HG03045 (cell line): Measurements from ENCODE around the gene SCLY.
"Not testable (repeated sequence)": the region's sequence is repeated elsewhere in the genome, so short reads cannot be mapped to it uniquely, and the experiment has no call there.

Source experiments
- ATAC-seq: cut with Tn5 transposase; IDR thresholded peaks from one replicate; pipeline ENCODE4 v1.9.1; 2021; ENCODE audit warnings: mild to moderate bottlenecking, moderate library complexity; ENCODE audit not compliant: unreplicated experiment

SCLY gene

DNA sequence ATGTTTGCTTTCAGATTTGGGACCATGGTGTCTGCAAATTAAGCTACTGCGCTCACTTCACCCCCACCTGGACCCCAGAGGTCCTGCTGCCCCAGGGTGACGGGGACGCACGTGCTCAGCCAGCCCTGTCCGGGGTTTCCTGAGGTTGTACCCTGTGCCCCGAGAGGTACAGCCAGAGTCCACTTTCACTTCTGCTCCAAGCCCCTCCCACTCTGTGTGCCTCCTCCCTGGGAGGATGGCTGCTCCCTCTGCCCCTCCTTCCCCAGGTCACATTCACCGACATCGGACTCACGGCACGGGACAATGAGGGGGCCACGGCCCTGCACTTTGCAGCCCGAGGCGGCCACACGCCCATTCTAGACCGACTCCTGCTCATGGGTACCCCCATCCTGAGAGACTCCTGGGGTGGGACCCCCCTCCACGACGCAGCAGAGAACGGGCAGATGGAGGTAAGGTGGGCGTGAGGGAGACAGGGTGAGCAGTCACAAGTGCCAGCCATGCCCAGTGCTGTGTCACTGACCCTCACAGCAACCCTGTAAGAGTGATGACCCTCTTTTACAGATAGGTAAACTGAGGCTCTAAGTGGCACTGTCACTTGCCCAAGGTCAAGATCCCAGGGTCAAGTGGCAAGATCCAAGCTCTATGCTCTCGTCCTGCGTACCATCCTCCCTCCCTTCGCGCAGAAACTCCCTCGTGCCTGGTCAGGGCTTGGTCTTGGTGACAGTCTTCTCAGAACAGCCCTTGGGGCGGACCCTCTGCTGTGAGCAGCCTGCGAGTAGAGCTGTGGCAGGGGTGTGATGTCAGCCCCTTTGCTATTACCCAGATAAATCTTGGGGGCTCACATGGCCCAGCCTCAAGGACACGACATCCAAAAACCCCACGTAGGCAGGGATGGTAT lies 47.0 kb downstream of the SCLY start:
- peak; percentile 78 for ATAC-seq

DNA sequence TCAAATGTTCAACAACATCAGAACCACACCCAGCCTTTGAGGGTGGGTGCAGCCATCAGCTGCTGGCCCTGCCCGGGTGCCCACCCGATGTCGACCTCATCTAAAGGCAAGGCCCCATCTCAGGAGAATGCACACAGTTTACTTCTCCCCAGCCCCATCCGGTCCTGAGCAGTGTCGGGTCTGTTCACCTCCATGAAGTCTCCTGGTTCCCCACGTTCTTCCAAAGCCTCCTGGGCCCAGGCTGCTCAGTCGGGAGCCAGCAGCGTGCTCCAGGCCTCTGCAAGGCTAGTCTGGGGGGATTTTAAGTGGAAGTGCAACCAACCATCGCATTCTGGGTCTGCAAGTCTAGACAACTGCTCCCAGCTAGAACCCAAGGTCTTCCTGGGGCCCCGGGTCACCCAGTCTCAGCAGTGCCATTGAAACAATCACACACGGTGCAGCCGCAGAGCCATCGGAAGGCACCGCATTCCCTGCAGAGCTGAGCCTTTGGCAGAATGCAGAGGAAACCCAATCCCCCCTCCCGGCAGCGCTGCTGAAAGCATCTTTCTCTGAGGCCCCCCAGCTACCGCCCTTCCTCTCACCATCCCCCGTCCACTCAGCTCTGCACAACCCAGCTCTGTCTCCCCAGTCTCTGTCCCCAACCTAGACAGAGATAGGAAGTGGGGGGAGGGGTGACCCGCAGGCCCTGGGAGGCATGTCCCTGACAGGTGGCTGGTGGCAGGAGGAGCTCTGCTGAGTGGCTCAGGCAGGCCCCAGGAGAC lies 47.8 kb downstream of the SCLY start:
- no peak for ATAC-seq

DNA sequence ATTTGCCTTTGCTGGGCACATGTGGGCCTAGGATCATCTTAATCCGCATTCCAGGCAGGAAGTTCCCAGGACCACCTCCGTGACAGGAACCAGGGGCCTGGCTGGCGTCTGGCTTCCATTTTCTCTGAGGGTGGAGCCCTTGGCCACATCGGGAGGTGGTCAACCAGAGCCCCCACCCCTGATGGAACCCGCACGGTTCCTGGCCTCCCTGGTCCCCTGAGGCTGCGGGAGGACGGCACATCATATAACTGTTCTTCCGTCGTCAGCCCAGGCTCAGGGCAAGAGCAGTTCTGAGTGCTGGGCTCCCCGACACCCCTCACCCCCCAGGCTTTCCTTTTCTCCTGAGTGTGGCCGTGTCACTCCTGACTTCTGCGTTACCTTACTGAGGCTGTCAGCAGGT lies 52.8 kb downstream of the SCLY start:
- no peak for ATAC-seq

DNA sequence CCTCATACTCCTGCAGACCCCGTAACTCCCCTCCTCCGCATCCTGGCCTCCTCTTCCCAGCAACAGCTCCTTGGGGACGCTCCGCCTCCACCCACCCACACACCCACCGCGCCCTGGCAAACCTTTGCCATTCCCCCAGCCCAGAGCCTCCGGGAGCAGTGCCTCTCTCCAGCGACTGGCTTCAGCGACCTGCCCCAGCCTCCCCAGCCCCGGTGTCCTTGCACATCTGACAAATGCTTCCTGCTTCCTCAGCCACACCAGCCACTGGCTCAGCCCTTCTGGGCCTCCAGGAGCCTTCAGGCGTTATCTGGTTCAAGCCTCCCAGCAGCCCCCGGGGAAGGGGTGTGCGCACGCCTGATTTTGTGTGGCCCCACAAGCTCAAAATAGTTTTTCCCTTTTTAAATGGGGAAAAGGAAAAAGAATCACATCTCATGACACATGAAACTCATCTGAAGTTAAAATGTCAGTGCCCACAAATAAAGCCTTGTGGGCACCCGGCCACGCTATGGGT lies 53.6 kb downstream of the SCLY start:
- ATAC-seq = no peak

DNA sequence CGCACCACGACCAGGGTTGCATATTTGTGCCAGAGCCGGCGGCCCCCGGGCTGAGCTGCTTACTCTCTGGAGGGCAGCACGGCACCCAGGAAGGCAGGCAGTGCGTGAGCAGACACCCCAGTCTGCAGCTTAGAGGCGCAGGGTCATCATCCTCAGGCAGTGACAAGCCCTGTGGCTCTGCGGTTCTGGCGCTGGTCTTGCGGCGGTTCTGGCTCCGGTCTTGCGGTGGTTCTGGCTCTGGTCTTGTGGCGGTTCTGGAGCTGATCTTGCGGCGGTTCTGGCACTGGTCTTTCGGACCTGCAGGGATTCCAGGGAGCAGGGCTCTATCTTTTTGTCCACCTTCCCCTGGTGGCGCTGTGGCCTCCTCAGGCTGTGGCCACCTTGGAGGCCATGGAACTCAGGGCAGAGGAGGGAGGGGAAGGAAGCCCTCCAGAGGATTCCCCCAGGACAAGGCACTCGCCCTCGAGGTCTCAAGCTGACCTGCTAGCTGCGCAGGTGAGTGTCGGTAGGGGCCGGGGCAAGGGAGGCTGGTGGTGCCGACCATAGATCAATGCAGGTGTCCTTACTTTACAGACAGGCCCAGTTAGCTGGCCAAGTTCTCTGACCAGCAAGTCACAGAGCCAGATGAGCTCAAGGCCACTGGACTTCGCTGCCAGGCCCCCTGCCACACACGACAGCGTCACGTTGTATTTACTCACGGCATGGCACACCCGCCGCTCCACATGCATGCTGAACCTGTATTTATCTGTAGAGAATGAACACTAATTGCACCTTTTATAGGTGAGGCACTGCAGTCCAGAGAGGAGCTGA lies 54.3 kb downstream of the SCLY start:
- ATAC-seq = no peak

DNA sequence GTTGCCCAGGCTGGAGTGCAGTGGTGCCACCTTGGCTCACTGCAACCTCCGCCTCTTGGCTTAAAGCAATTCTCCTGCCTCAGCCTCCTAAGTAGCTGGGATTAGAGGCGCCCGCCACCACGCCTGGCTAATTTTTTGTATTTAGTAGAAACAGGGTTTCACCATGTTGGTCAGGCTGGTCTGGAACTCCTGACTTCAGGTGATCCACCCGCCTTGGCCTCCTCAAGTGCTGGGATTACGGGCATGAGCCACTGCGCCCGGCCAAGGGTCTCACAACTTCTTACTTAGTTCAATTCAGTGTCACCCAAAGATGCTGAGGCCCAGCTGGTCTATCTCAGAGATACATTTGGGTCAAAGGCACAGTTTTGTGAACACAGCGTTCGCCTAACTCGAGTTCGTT lies 54.9 kb downstream of the SCLY start:
- not testable (repeated sequence) for ATAC-seq

DNA sequence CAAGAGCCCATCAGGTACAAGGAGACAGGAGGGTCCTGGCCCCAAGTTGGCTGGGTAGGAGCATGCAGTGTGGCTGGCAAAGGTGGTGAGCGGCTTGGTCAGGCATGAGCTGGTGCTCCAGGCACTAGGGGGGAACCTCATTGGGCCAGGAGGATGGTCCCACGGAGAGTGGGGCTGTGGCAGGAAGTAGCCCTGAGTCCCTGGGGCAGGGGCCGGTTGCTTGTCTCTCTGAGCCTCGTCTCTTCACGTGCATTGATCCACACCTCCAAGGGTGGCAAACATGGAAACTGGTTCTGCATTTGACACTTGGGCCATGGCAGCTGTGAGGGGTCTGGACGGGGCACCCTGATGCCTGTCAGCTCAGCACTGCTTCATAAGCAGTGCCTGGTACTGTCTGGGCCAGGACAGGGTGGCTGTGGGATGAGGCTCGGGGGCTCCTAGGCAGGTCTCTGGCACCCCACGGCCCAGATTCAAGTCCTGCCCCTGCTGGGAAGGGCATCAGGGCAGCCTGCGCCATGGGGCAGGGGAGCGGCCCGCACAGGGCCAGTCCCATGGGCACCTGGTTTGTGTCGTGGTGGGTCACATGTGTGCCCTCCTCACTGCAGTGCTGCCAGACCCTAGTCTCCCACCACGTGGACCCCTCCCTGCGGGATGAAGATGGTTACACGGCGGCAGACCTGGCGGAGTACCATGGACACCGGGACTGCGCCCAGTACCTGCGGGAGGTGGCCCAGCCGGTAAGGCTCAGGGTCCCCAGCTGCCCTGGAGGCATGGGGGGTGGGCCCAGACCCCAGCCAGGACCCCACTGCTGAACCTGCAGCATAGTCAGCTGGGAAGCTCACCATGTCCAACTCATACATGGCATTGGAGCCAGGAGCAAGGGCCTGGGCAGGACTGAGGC lies 55.7 kb downstream of the SCLY start:
- ATAC-seq = no peak

DNA sequence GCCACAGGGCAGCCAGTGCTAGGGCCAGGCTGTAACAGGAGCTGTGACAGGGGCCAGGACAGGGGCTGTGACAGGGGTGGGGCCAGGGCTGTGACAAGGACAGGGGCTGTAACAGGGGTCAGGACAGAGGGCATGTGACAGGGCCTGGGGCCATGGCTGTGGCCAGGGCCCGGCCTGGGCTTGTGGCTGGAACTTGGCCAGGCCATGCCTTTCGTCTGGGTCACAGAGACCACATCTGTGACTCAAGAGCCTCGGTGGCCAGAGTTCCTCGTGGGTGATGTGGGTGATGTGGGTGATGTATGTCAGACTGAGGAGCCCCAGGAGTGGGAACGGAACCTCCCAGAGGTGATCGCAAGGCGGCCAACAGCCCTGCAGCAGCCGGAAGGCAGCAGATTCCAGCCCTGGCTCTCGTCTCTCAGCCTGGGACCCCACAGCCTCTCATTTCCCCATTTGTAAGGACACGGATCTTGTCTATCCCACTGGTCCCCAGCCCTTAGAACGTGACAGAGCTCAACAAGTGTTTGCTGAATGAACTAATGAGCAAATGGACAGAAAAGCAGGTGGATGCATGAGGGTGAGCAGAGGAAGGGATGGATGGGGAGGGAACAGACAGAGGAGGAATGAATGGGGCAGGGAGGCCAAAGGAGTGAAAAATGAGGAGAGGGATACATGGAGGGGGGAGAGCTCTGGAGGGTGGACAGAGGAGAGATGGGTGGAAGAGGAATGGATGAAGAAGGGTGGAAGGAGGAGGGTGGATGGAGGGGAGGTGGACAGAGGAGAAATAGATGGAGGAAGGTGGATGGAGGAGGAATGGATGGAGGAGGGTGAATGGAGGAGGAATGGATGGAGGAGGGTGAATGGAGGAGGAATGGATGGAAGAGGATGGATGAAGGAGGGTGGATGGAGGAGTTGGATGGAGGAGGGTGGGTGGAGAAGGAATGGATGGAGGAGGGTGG lies 56.7 kb downstream of the SCLY start:
- no peak for ATAC-seq

DNA sequence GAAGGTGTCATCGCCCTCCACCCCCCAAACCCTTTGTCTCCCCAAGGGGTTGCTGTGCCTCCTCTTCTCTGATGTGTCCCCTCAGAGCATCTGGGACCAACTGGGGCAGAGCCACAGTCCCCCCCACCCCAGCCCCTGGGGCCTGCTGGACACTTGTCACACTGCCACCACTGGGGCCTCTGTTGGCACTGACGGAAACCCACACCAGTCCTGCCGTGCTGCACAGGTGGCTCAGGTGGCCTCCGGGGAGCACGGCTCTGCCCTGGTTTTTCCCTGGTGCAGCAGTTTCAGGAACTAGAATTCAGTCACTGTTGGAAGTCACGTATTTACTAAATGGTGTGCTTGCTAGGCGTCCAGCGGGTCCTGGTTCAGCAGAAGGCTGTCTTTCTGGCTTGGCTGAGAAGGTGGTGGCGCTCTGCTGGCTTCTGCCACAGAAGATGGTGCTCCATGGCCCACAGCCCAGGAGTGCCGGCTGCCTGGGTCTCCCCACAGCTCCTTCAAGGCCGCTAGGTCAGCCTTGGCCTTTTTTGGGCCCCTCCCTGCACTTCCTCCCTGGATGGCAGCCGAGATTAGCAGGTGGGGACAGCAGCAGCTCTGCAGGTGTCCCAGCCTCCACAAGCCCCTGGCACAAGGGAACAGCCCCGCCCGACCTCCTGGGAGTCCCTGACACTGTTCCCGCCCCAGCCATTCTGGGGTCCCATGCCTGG lies 59.1 kb downstream of the SCLY start:
- ATAC-seq = no peak

DNA sequence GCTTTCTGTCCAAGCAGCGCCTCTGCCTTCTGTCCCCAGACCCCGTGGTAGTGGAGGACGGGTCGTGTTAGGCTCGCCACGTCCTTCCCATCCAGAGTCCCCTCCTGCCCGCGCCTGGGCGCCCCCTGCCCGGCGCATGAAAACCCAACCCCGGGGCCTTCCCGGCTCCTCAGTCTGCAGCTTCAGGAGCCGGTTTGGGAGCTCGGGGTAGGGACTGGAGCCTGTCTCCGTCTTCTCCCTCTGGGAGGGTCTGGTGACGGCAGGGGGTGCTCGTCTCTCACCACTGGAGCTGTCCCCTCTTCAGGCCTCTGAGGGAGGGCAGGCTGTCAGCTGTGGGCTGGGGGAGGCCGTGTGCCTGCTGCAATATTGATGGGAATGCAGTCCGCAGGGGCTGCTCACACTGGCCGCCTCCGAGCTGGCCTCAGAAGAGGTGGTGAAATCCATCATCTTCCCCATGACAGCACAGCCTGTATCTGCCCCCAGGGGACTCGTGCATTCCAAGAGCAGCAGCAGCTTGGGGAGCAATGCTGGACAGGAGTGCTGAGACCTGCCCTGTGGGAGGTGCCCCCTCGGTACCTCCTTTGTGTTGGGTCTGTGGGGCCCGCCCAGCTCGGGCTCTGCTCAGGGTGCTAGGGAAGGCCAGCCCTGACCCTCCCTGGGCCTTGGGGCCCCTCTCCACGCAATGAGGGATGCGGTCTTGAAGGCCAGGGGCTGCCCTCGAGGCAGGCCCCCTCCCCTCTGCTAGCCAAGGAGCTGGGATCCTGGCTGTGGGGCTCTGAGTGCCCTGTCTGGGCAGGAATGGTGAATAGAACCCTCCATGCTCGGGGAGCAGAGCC lies 59.9 kb downstream of the SCLY start:
- no peak for ATAC-seq

DNA sequence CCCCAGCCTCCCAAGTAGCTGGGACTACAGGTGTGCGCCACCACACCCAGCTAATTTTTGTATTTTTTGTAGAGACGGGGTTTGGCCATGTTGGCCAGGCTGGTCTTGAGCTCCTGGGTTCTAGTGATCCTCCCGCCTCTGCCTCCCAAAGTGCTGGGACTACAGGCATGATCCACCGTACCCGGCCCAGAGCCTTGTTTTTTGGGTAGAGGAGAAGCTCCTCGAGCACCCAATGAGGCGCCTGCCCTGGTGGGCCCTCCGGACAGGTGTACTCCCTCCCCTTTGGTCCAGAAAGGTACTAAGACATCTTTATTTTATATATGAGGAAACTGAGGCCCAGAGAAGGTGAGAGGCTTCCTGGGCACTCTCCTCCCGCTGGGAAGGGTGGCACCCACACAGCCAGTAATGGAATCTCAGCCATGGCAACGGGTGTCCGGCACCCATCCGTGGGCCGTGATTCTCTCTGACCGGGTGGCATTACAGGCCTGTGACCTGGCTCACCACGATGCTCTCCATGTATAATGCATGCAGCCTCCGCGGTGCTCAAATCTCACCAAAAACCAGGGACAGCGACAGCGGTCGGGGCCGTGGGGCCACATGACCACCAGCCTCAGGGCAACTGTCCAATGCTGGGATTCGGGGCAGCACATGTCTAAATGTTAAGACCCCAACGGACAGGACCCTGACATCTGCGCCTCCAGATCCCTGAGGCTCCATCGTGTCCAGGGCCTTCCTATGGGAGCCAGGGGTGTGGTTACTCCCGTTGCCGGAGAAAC lies 60.9 kb downstream of the SCLY start:
- ATAC-seq = no peak

DNA sequence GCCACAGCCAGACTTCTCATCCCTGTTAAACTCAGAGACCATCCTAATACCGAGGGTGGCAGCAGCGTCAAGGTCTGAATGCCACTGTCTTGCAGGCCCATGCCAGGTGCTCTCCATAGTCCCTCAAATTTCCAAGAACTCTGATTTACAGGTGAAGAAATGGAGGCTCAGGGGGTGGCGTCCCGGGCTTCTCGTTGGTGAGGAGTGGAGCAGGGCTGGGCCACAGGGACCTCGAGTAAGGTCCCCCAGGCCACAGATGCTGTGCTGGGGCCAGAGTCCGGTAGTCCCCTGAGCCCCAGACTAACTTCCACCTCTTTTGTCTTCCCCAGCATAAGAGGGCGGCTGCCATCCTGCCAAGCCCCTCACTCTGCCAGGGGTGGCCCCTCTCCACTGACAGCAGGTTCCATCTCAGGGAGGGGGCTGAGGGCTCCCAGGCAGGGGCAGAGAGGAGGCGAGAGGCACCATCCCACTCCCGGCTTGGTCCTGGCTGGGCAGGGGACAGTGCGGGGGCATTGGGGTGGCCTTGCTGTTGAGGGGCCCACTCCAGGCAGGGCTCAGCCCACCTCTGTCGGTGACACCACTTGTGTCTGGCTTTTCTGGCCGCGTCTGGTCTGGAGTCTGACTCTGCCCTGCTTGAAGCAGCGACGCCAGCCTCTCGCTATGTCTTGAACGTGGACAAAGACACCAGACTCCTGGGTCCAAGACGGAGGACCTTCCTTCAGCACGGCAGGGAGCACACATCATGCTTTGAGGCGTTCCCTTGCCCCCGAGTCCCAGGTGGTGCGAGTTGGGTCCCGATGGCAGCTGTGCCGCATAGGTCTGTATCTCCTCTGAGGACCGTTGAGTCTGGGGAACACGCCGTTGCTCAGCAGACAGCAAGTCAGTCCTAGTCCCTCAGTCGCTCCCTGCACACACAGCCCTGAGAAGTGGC lies 61.8 kb downstream of the SCLY start:
- ATAC-seq = no peak

DNA sequence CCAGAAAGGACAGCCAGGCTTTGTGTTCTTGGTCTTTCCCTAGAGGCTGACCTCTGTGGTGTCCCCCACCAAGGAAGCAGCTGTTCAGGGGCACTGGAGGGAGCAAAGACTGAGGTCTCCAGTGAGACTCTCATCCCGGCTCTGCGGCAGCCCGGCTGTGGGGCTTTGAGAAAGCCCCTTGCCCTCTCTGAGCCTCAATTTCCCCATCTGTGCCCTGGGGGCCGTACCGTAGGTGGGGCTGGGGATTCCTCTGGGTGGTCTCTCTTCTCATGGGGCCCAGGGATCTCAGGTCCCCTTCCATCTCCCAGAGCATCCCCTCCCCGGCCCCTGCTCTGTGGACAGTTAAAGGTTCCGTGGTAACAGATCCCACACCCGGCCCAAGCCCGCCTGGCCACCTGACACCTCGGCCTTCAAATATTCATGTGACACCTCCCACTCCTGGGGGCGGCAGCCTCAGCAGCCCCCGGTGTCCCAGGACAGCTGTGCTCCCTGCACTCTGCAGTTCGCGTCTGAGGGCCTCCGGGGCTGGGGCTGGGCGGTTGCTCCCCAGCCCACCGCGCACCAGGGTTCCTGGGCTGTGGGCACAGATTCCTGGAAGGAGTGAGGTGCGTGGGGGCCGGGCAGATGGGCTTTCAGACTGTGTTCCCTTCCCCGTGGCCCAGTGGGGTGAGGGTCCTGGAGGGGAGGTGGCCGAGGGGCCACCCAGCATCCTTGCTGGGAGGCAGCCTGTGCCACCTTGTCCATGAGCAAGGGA lies 62.6 kb downstream of the SCLY start:
- ATAC-seq = no peak

DNA sequence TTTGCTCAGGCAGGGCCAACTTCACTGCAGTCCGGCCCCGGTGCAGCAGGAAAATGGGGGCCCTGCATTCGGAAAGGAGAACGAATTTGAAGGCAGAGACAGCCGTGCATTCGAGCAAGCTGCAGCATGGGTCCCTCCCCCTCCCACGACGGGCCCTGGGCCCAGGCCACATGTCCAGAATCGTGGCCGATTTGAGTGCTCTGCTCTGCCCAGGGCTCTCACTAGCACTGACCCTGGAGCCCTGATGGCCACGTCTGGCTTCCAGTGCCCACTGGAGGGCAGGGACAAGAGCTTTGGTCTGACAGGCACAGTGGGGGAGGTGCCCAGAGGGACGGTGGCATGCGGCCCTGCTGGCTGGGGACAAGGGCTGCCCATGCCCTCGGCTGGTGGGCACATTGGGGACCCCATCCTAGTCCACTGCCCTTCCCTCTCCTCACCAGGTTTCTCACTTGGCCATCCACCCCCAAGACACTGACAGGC lies 63.2 kb downstream of the SCLY start:
- no peak for ATAC-seq
